A673 (cell line): Measurements from ENCODE around the gene TXNDC2. TPM values are rescaled to one million over a fixed set of nuclear protein-coding genes. Genes with fewer than 3 reads are reported as not detected.

Experiments
- BruUV-seq: library from RNA; stranded (reverse); fragments of 400-500 nt; replicated peaks from 2 replicates; lab custom pipeline; 2021; lab: Mats Ljungman, UMichigan
- CTCF ChIA-PET: fragments of 300-600 bp; sonication (Branson Sonifier 250); formaldehyde crosslinking; loops from one replicate; lab custom pipeline; 2022; ENCODE audit warnings: antibody characterized with exemption; lab: Charles Lee
- POLR2A ChIA-PET: fragments of 300-600 bp; sonication (Branson Sonifier 250); formaldehyde crosslinking; loops from one replicate; lab custom pipeline; 2022; ENCODE audit warnings: antibody characterized with exemption; ENCODE audit not compliant: low non-redundant PET; lab: Charles Lee
- DNase-seq: peaks from one replicate; pipeline ENCODE4 v3.0.0-alpha.2; 2015; ENCODE audit warnings: low spot score
- H3K27ac ChIP-seq: fragments of 200-600 bp; sonication (generic); 2 replicates; pipeline ENCODE4 v1.5.1; 2016; ENCODE audit warnings: mixed run types, low read depth, mild to moderate bottlenecking, mixed read lengths, antibody characterized with exemption, low read length; ENCODE audit not compliant: poor library complexity, severe bottlenecking
- H3K27me3 ChIP-seq: fragments of 200-600 bp; sonication (generic); replicated peaks from 2 replicates; pipeline ENCODE4 v1.6.1; 2017; ENCODE audit warnings: mixed run types, low read depth, mild to moderate bottlenecking, mixed read lengths, antibody characterized with exemption, low read length; ENCODE audit not compliant: insufficient read depth, poor library complexity
- H3K36me3 ChIP-seq: fragments of 200-600 bp; sonication (generic); 2 replicates; pipeline ENCODE4 v1.6.1; 2016; ENCODE audit warnings: mixed run types, mild to moderate bottlenecking, mixed read lengths, antibody characterized with exemption, low read length; ENCODE audit not compliant: insufficient read depth, poor library complexity, severe bottlenecking
- H3K4me1 ChIP-seq: fragments of 200-600 bp; sonication (generic); 2 replicates; pipeline ENCODE4 v1.6.1; 2017; ENCODE audit warnings: mixed run types, mild to moderate bottlenecking, mixed read lengths, antibody characterized with exemption, low read length; ENCODE audit not compliant: insufficient read depth, poor library complexity, severe bottlenecking
- H3K4me3 ChIP-seq: fragments of 200-600 bp; sonication (generic); 2 replicates; pipeline ENCODE4 v1.5.1; 2016; ENCODE audit warnings: low read depth, mixed run types, mild to moderate bottlenecking, mixed read lengths, low read length; ENCODE audit not compliant: poor library complexity, severe bottlenecking
- H3K9me3 ChIP-seq: fragments of 200-600 bp; sonication (generic); 2 replicates; pipeline ENCODE4 v1.6.1; 2016; ENCODE audit warnings: mixed run types, low read depth, mild to moderate bottlenecking, mixed read lengths, antibody characterized with exemption, low read length; ENCODE audit not compliant: poor library complexity, severe bottlenecking
- EZH2 ChIP-seq: fragments of 200-600 bp; sonication (generic); IDR thresholded peaks from 2 replicates; pipeline ENCODE4 v1.6.1; 2017; ENCODE audit warnings: borderline replicate concordance, low read depth, mild to moderate bottlenecking, mixed read lengths, antibody characterized with exemption, low read length; ENCODE audit not compliant: poor library complexity, severe bottlenecking
- intact Hi-C: fragments of 100-400 bp; cut with micrococcal nuclease; formaldehyde crosslinking; loops from one replicate; pipeline ENCODE4 v1.10.0; 2022; ENCODE audit not compliant: unreplicated experiment
- total RNA-seq: library from RNA; stranded (reverse); gene quantifications from 2 replicates; pipeline ENCODE4 v1.2.3, GENCODE V29; 2021
- TF ChIP-seq, protein P1 (sequence below): fragments of 300-800, 200-600 bp; sonication (generic); conservative IDR thresholded peaks from 2 replicates; pipeline ENCODE4 v1.5.1; 2017; ENCODE audit warnings: low read depth, mild to moderate bottlenecking, antibody characterized with exemption, low read length, moderate library complexity, mixed read lengths

Gene TXNDC2
- total RNA-seq, 1 experiment from 2014 or later = 0.13 TPM

DNA sequence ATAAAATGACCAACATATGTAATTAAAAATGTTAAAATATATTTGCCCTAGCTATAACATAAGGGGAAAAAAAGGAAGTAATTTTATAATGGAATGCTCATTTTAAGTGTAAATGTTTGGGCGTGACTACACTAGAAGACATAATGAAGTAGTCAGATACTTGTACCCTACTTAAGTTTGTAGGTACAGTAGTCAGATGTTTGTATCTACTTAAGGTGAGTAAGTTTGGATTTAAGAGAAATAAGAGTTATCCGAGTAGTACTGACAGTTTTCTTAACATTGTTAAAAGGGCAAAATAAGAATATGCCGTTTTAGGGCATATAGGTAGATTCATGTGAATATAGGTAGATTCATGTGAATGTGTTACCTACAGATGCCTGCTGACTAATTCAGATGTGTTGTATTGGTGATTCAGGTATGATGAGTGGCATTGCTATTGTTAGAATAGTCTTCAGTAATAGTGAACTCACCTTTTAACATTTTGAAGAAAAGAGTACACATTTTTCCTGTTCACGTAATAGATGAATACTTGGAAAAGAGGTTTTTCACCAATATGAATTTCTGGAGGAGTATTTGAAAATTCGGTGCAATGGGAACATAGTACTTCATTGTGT is 43.0 kb downstream of the TXNDC2 start:
- BruUV-seq = no TSS peak
- DNase-seq = no peak
- intact Hi-C loops = loop anchor here (10.0 kb wide), 1 partner anchor 224 kb away; the partner anchor contains the start of gene RAB31
- Histone ChIP-seq H3K36me3 (peaks cover 16% of the 10 kb centered on the region), H3K9me3 (no peaks in the 10 kb centered on the region), H3K27me3 (no peaks in the 10 kb centered on the region), H3K4me1 (peaks cover 73% of the 10 kb centered on the region), H3K4me3 (no peak overlapping the region), H3K27ac (no peak overlapping the region)
- no peak for TF ChIP-seq EZH2
- TF ChIP-seq, protein P1, sequence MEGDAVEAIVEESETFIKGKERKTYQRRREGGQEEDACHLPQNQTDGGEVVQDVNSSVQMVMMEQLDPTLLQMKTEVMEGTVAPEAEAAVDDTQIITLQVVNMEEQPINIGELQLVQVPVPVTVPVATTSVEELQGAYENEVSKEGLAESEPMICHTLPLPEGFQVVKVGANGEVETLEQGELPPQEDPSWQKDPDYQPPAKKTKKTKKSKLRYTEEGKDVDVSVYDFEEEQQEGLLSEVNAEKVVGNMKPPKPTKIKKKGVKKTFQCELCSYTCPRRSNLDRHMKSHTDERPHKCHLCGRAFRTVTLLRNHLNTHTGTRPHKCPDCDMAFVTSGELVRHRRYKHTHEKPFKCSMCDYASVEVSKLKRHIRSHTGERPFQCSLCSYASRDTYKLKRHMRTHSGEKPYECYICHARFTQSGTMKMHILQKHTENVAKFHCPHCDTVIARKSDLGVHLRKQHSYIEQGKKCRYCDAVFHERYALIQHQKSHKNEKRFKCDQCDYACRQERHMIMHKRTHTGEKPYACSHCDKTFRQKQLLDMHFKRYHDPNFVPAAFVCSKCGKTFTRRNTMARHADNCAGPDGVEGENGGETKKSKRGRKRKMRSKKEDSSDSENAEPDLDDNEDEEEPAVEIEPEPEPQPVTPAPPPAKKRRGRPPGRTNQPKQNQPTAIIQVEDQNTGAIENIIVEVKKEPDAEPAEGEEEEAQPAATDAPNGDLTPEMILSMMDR = no peak
- ChIA-PET POLR2A (no interaction called here), CTCF (no interaction called here)

DNA sequence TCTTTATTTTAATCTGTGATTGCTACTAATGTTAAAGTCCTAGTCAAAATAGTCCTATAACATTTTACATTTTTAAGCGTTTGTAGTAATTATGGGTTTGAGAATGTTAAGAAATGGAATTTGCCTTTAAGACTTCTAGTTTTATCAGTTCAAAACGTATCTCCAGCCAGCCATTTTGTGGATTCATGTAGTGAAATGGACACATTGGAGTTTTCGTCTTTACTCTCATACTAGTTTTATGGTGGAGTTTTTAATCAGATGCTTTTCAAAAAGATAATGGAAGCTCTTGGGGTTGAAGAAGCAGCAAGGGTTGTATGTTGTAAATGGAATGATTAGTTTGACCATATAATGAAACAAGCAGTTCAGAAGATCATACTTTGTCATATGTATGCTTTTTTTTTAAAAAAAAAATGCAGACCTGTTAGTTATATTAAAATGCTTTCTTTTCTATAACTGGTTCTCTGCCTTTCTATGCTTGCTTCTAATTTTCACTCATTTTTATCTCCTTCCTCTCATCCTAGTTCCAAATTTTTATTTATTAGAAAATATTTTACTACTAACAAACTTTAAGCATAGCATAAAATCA is 44.6 kb downstream of the TXNDC2 start:
- DNase-seq = no peak
- BruUV-seq = no TSS peak
- ChIA-PET POLR2A (no interaction called here), CTCF (no interaction called here)
- intact Hi-C loops = no loop called here
- Histone ChIP-seq H3K27me3 (no peaks in the 10 kb centered on the region), H3K4me1 (peaks cover 66% of the 10 kb centered on the region), H3K9me3 (no peaks in the 10 kb centered on the region), H3K27ac (no peak overlapping the region), H3K4me3 (no peak overlapping the region), H3K36me3 (peaks cover 21% of the 10 kb centered on the region)
- TF ChIP-seq, protein P1 = no peak
- TF ChIP-seq EZH2 = no peak

DNA sequence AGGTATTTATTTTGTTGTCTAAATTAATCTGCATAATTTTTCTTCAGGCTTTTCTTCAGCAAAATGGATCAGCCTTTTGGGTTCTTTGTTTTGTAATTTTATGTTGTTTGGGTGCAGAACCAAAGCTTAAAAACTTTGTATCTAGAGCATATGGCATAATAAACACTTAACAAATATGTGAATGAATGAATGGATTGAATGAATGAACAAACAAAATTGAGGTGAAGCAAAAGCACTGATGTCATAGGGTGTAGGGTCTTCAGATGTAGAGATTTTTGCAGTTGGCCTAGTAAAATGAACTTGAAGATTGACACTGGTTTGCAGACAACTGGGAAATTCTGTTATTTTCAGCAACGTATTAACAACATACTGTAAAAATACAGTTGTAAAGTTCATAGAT is 45.4 kb downstream of the TXNDC2 start:
- CTCF ChIA-PET = no interaction called here
- no TSS peak for BruUV-seq
- POLR2A ChIA-PET = no interaction called here

More for the DNA sequence above, 45.4 kb downstream of the TXNDC2 start:
- H3K4me3 ChIP-seq = no peak overlapping the region
- DNase-seq = no peak
- peaks cover 59% of the 10 kb centered on the region for H3K4me1 ChIP-seq
- H3K27me3 ChIP-seq = no peaks in the 10 kb centered on the region
- H3K36me3 ChIP-seq = peaks cover 26% of the 10 kb centered on the region
- no peak for TF ChIP-seq EZH2
- TF ChIP-seq, protein P1 = no peak
- no peaks in the 10 kb centered on the region for H3K9me3 ChIP-seq
- no peak overlapping the region for H3K27ac ChIP-seq
- intact Hi-C loops = no loop called here
